GM19023 (cell line): ENCODE results near the gene NBDY.
"Not testable (repeated sequence)": the region's sequence is repeated elsewhere in the genome, so short reads cannot be mapped to it uniquely, and the experiment has no call there.

Experiments used
- ATAC-seq: cut with Tn5 transposase; IDR thresholded peaks from one replicate; pipeline ENCODE4 v1.9.1; 2021; ENCODE audit warnings: mild to moderate bottlenecking, moderate library complexity; ENCODE audit not compliant: unreplicated experiment

NBDY gene

DNA sequence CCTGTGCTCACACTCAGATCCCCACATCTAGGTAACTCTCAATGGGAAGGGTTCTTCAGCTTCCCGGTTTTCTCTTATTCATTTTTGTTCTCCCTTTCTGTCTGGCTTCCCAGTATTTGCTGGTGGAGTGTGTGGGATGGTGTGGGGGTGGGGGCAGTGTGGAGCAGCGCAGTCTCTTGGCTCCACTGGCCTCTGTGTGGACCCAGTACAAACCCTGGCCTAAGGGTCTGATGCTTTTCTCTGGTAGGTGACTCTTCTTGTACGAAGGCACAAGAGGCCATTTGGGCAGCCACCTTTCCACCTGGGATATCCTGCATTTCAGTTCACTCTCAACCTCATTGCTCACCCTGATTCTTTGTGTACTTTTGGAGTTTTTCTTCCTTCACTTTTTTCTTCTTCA, 71.3 kb downstream of the NBDY start:
- ATAC-seq, result no peak

DNA sequence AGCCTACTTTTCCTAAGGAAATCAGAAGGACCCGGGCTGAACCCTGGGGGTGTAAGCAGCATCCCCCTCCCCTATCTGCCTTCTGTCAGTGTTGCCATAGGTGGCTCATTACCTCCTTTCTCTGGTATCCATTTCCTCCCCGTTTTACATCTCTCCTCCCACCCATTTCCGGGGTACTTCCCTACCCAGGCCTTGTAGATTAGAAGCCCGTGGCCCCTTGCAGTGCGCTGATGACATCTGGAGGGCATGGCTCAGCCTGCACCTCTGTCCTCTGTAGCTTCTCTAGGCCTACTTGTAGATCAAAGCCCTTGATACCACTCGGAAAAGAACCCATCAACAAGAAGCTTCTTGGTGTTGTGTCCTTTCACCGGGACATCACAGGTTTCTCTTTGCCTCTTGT, 71.8 kb downstream of the NBDY start:
- peak; percentile 66 for ATAC-seq

- no peak for ATAC-seq
These were observed 73.4 kb downstream of the NBDY start for GRCh38 chrX:56802428-56802827.

DNA sequence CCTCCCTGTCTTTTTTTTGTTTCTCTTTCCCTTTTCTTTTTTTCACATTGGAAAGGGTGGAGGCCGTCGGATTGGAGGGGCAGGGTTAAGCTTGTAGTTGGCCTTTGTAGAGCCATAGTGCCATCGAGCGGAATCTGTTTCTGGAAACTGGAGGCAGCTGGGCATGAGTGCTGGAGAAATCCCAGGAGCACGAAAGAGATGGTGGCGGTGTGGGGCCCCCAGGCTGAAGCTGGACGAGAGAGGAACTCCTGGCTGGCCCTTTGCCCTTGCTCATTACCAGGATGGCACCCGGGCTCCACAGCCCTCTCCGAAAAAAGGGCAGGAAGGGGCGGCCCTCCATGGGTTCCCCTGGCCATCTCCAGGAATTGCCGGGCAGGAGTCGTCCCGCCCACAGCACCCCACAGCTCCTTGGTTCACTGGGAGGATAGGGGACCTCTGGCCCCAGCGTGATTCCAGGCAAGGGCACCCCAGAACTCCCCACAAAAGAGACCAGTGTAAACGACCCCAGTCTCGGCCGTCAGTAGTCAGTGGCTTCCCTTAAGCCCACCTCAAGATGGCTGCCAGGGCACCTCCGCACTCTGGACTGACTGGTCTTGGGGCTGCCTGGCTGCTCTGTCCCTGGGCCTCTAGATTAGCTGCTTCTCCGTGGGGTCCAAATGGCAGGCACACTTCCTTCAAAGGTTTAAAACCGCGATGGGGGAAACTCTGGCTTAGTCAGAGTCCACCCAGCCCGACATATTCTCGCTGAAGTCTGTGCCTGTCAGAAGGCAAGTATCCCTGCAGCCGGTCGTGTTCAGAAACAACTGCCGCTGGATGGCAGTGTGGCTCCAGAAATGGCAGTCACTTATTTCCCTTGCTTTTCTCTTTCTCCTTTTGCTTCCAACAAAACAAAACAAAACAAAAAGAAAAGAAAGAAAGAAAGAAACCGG, 74.1 kb downstream of the NBDY start:
- ATAC-seq, result peak; percentile 43

- no peak for ATAC-seq
These were observed 75.0 kb downstream of the NBDY start for GRCh38 chrX:56803850-56804681.

DNA sequence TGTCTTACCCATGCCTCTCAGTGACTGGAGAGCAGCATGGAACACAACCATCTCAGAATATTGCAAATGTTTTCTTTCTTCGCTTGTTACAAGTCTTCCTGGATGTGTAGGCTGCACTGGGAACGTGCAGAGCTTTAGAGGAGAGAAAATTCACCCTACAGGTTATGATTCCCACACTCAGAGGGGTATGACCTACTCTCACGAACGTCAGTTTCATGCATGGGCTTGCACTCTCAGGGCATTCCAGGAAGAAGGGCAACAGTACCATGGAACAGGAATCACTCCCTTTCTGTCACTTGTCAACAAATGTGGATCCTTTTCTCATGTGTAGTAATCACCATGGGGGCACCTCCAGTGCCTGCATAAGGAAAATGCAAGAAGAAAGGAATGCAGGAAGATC, 75.8 kb downstream of the NBDY start:
- ATAC-seq, result no peak

DNA sequence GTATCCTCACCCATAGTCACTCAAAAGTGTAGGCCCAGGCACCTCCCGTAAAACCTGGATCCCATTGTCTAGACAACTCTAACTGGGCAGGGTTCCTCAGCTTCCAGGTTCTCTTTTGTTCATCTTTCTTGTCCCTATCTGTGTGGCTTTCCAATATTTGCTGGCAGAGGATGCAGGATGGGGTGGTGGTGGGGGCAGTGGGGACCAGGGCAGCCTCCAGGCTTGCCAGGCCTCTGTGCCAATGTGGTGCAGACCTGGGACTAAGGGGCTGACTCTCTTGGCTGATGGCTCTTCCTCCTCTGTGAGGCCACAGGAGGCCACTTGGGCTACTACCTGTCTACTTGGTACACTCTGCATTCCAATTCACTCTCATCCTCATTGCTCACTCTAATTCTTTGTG, 76.4 kb downstream of the NBDY start:
- no peak for ATAC-seq

DNA sequence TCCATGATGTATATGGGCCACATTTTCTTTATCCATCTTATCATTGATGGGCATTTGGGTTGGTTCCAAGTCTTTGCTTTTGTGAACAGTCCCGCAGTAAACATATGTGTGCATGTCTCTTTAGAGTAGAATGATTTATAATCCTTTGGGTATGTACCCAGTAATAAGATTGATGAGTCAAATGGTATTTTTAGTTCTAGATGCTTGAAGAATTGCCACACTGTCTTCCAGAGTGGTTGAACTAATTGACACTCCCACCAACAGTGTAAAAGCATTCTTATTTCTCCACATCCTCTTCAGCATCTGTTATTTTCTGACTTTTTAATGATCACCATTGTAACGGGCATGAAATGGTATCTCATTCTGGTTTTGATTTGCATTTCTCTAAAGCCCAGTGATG, 77.1 kb downstream of the NBDY start:
- not testable (repeated sequence) for ATAC-seq

DNA sequence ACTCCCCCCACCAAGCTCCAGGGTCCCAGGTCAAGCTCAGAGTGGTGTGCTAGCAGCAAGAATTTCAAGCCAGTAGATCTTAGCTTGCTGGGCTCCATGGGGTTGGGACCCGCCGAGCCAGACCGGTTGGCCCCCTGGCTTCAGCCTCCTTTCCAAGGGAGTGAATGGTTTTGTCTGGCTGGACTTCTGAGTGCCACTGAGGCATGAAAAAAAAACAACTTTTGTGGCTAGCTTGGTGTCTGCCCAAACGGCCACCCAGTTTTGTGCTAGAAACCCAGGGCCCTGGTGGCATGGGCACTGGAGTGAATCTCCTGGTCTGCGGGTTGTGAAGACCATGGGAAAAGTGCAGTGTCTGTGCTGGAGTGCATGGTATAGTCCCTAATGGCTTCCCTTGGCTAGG, 82.6 kb downstream of the NBDY start:
- ATAC-seq, result no peak

- peak; percentile 89 for ATAC-seq
These were observed 83.6 kb downstream of the NBDY start for GRCh38 chrX:56812515-56813105.

- ATAC-seq, result peak; percentile 48
These were observed 84.3 kb downstream of the NBDY start for GRCh38 chrX:56813318-56813837.

DNA sequence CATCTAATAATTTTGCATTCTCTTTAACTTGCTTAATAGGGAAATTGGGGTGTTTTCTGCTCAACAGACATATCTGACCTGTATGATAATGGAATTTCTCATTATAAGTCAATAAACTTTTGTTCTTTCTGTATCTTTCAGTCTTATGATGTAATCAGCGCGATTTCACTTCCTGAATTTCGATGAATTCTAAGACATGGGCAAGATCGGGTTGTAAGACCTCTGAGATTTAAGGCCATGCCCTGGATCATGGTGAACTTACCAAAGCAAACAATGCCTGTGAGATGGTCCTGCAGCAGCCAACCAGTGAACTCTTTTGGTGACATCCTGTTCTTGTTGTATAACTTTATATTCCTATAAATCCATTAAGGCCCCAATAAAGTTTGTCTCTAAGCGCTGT, 88.1 kb downstream of the NBDY start:
- no peak for ATAC-seq

DNA sequence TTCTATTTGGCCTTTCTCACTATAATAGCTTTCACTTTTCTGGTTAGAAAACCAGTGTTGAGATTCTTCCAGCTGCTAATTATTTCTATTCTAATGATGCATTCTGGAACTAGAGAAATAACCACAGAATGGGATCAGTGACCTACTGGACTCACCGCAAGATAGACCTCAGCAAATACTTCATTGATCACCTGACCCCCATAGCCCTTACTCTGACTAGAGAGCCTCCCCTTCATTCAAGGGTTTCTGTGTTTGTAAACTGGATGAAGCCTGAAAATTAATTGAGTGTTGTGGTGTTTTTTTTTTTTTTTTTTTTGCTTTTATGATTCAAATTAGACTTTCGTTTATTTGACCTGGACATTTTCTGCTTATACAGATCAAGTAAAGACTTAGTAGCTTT, 97.0 kb downstream of the NBDY start:
- no peak for ATAC-seq

GRCh38 chrX:56833626-56834025, 104.6 kb downstream of the NBDY start:
- no peak for ATAC-seq

- ATAC-seq, result no peak
These were observed 124.4 kb downstream of the NBDY start for GRCh38 chrX:56853436-56853835.

DNA sequence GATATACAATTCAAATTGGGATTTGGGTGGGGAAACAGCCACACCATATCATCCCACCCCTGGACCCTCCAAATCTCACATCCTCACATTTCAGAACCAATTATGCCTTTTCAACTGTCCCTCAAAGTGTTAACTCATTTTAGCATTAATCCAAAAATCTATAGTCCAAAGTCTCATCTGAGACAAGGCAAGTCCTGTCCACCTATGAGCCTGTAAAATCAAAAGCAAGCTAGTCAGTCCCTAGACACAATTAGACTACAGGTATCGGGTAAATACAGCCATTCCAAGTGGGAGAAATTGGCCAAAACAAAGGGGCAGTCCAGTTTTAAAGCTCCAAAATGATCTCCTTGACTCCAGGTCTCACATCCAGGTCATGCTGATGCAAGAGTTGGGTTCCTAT, 128.0 kb downstream of the NBDY start:
- ATAC-seq, result no peak

- no peak for ATAC-seq
These were observed 131.8 kb downstream of the NBDY start for GRCh38 chrX:56860888-56861287.
